Kidney epithelial cell (primary cell): ENCODE results near the gene SEBOX. TPM values are rescaled to one million over a fixed set of nuclear protein-coding genes. Genes with fewer than 3 reads are reported as not detected.

Experiments used
- DNase-seq: peaks from one replicate; pipeline ENCODE4 v3.0.0-alpha.2; 2010; ENCODE audit warnings: low read depth
- H3K27me3 ChIP-seq: 2 replicates; pipeline ENCODE4 v1.6.0; 2011; ENCODE audit warnings: low read length; ENCODE audit not compliant: control insufficient read depth, insufficient read depth
- H3K36me3 ChIP-seq: 2 replicates; pipeline ENCODE4 v1.5.1; 2011; ENCODE audit warnings: low read length; ENCODE audit not compliant: control insufficient read depth, insufficient read depth
- H3K4me3 ChIP-seq: 2 replicates; pipeline ENCODE4 v1.5.1; 2011; ENCODE audit warnings: low read depth, mild to moderate bottlenecking, control low read depth, low read length
- total RNA-seq: library from RNA; depleted of rRNA; stranded (reverse); fragments of >200 nt; gene quantifications from 2 replicates; pipeline ENCODE4 v1.2.3, GENCODE V29; 2015
- TF ChIP-seq, protein P1 (sequence below): IDR thresholded peaks from 2 replicates; pipeline ENCODE4 v1.5.1; 2011; ENCODE audit warnings: mild to moderate bottlenecking, moderate library complexity, low read length, control low read depth, inconsistent platforms; ENCODE audit not compliant: insufficient read depth, poor library complexity, severe bottlenecking

The SEBOX gene
- total RNA-seq, 1 donor from 2014 or later: not detected

GRCh38 chr17:28319598-28319935, 45.4 kb downstream of the SEBOX start:
- TF ChIP-seq, protein P1, sequence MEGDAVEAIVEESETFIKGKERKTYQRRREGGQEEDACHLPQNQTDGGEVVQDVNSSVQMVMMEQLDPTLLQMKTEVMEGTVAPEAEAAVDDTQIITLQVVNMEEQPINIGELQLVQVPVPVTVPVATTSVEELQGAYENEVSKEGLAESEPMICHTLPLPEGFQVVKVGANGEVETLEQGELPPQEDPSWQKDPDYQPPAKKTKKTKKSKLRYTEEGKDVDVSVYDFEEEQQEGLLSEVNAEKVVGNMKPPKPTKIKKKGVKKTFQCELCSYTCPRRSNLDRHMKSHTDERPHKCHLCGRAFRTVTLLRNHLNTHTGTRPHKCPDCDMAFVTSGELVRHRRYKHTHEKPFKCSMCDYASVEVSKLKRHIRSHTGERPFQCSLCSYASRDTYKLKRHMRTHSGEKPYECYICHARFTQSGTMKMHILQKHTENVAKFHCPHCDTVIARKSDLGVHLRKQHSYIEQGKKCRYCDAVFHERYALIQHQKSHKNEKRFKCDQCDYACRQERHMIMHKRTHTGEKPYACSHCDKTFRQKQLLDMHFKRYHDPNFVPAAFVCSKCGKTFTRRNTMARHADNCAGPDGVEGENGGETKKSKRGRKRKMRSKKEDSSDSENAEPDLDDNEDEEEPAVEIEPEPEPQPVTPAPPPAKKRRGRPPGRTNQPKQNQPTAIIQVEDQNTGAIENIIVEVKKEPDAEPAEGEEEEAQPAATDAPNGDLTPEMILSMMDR: no peak
- Histone ChIP-seq H3K4me3 (peak overlapping the region; percentile 58), H3K27me3 (no peaks in the 10 kb centered on the region), H3K36me3 (no peaks in the 10 kb centered on the region)
- DNase-seq: no peak

- Histone ChIP-seq H3K27me3 (no peaks in the 10 kb centered on the region), H3K36me3 (no peaks in the 10 kb centered on the region), H3K4me3 (peak within 1 kb of the TSS; percentile 58)
- TF ChIP-seq, protein P1: no peak
- DNase-seq: peak; percentile 88
Observed at GRCh38 chr17:28318759-28319597, 46.0 kb downstream of the SEBOX start, which contains the start of gene TMEM97. TMEM97 (plus strand) TSS chr17:28319200; CDS start chr17:28319240, 40 bp downstream.

- H3K27me3 ChIP-seq: no peaks in the 10 kb centered on the region
- H3K36me3 ChIP-seq: no peaks in the 10 kb centered on the region
- peak overlapping the region; percentile 58 for H3K4me3 ChIP-seq
- DNase-seq: no peak
- TF ChIP-seq, protein P1: no peak
Observed at GRCh38 chr17:28317966-28318758, 46.8 kb downstream of the SEBOX start.

DNA sequence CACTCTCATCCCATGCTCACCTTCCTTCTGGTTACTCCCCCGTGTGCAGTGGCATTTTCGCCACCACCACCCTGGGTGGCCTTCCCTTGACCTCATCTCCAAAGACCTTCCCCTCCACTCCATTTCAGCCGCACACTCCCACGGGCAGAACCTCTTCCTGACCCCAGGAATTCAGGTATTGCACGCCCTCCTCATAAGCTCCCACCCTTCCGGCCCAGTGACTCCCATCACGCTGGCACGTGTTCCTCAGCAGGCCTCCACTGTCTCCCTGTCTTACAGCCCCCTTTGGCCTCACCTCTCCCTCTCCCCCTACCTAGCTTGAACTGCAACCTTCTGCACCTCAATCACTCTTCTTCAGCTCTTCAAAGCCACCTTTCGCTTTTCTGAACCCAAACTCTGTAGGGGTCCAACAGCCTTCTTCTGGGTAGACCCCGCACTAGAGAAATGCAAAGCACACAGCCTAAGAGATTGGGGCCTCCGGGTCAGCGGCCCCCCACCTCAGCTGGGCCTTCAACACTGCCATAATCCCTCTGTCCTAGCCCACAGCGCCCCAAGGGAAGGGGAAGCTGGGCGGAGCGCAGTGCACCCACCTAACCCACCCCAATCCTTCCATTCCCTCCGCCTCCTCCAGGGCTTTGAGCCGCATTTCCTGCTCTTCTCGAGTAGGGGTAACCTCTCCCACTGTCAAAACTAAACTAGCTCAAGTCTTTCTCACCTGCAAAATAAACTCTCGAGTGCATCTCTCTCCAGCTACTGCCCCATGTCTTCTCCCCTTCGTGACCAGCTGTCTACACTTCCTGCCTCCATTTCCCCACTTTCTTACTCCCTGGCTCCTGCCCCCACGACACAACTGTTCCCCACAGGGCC, 47.7 kb downstream of the SEBOX start:
- no peak for DNase-seq
- Histone ChIP-seq H3K36me3 (no peaks in the 10 kb centered on the region), H3K4me3 (no peak overlapping the region), H3K27me3 (no peaks in the 10 kb centered on the region)
- TF ChIP-seq, protein P1: no peak

GRCh38 chr17:28315846-28316705, 48.9 kb downstream of the SEBOX start:
- Histone ChIP-seq H3K27me3 (no peaks in the 10 kb centered on the region), H3K36me3 (no peaks in the 10 kb centered on the region), H3K4me3 (no peak overlapping the region)
- TF ChIP-seq, protein P1: no peak
- DNase-seq: no peak
